GM06990 (cell line): Measurements from ENCODE around the gene RFX1.

Source experiments
- DNase-seq: peaks from one replicate; pipeline ENCODE4 v3.0.0-alpha.2; 2011; ENCODE audit not compliant: insufficient read length; ENCODE audit errors: extremely low read depth
- H3K27me3 ChIP-seq: replicated peaks from 2 replicates; pipeline ENCODE4 v1.6.0; 2011; ENCODE audit warnings: low read length; ENCODE audit not compliant: control insufficient read depth, insufficient read depth
- H3K36me3 ChIP-seq: 2 replicates; pipeline ENCODE4 v1.5.1; 2011; ENCODE audit warnings: low read length; ENCODE audit not compliant: control insufficient read depth, insufficient read depth
- H3K4me3 ChIP-seq: replicated peaks from 2 replicates; pipeline ENCODE4 v1.5.1; 2011; ENCODE audit warnings: low read depth, mild to moderate bottlenecking, control low read depth, low read length
- CTCF ChIP-seq: IDR thresholded peaks from 2 replicates; pipeline ENCODE4 v1.5.1; 2011; ENCODE audit warnings: low read length, control low read depth, mild to moderate bottlenecking, inconsistent platforms; ENCODE audit not compliant: insufficient read depth, poor library complexity, severe bottlenecking

RFX1 gene

DNA sequence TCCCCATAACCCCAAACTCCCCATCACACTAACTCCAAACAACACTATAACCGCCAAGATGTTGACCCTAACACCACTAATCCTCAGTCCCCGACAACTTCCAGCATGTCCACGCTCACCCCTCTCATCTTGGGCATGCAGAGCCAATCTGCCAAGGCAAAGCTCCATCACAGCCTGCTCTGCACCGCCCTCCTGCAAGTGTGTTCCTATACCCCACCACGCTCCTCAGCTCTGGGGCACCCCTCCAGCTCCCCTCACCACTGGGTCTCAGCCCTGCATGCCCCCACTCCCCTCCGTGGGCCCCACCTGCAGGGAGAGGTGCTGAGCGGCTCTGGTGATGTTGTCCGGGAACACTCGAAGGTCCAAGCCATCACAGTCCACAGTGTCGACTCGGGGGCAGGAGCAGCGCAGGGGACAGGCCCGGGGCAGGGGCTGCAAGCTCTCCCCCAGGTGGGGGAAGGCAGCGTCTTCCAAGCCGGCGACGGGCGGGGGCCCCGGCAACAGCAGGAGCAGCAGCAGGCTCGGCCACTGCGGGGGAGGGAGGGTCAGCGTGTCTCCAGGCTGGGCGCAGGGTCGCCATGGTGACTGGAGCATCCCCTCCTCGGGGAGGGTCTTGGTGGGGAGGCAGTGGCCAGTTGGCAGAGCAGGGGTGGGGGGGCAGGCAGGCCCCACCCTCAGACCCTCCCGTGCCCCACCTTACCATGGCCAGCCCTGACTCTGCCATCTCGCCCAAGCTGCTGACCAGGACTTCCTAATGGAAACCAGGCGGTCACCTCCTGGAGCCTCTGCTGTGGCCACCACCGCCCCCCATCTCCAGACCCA, 68.4 kb downstream of the RFX1 start:
- TF ChIP-seq CTCF, result no peak
- H3K27me3 ChIP-seq, result no peaks in the 10 kb centered on the region; the same call in 1 of the 2 replicates
- H3K4me3 ChIP-seq, result no peak overlapping the region
- DNase-seq, result no peak
- no peaks in the 10 kb centered on the region for H3K36me3 ChIP-seq

GRCh38 chr19:13935765-13936510, 70.2 kb downstream of the RFX1 start:
- no peak for TF ChIP-seq CTCF
- no peak for DNase-seq
- Histone ChIP-seq H3K27me3 (no peaks in the 10 kb centered on the region; the same call in 1 of the 2 replicates), H3K4me3 (no peak overlapping the region), H3K36me3 (no peaks in the 10 kb centered on the region)

DNA sequence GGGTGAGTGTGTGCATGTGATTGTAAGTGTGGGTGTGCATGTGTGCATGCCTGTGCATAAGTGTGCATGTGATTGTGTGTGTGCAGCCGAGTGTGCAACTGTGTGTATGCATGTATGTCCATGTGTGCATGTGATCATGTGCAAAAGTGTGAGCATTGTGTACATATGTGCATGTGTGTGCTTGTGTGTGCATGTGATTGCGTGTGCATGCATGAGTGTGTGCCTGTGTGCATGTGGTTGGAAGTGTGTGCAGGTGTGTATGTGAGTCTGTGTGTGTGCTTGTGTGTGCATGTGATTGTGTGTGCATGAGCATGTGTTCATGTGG, 71.4 kb downstream of the RFX1 start:
- no peaks in the 10 kb centered on the region; the same call in 1 of the 2 replicates for H3K27me3 ChIP-seq
- DNase-seq, result no peak
- no peak for TF ChIP-seq CTCF
- no peaks in the 10 kb centered on the region; the same call in 1 of the 2 replicates for H3K36me3 ChIP-seq
- H3K4me3 ChIP-seq, result no peak overlapping the region

DNA sequence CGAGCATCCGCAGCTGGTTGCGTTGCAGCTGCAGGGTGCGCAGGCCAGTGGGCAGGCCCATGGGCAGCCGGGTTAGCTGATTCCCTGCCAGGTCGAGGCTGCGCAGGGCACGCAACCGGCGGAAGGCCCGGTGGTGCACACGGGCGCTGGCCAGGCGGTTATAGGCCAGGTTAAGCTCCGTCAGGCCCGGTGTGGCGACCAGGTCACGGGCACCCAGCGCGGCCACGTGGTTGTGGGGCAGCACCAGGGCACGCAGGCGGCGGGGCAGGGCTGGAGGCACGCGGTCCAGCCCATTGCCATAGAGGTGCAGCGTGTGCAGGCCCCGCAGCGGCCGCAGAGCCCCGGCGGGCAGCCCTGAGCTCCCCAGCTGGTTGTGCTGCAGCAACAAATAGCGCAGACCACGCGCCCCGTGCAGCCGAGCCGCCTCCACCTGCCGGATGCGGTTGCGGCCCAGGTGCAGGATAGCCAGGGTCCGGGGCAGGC, 73.2 kb downstream of the RFX1 start:
- Histone ChIP-seq H3K4me3 (no peak overlapping the region), H3K36me3 (peaks cover 2% of the 10 kb centered on the region), H3K27me3 (no peaks in the 10 kb centered on the region; the same call in 1 of the 2 replicates)
- no peak for TF ChIP-seq CTCF
- no peak for DNase-seq

- Histone ChIP-seq H3K36me3 (peaks cover 2% of the 10 kb centered on the region), H3K27me3 (no peaks in the 10 kb centered on the region; the same call in 1 of the 2 replicates), H3K4me3 (no peak overlapping the region)
- DNase-seq, result no peak
- no peak for TF ChIP-seq CTCF
Measured at GRCh38 chr19:13932149-13932637, 73.9 kb downstream of the RFX1 start.
